GM21576 (cell line): ENCODE results near the gene MVD.

ENCODE experiments used
- ATAC-seq: cut with Tn5 transposase; IDR thresholded peaks from one replicate; pipeline ENCODE4 v1.9.1; 2021; ENCODE audit warnings: mild to moderate bottlenecking, moderate library complexity; ENCODE audit not compliant: unreplicated experiment

MVD gene

DNA sequence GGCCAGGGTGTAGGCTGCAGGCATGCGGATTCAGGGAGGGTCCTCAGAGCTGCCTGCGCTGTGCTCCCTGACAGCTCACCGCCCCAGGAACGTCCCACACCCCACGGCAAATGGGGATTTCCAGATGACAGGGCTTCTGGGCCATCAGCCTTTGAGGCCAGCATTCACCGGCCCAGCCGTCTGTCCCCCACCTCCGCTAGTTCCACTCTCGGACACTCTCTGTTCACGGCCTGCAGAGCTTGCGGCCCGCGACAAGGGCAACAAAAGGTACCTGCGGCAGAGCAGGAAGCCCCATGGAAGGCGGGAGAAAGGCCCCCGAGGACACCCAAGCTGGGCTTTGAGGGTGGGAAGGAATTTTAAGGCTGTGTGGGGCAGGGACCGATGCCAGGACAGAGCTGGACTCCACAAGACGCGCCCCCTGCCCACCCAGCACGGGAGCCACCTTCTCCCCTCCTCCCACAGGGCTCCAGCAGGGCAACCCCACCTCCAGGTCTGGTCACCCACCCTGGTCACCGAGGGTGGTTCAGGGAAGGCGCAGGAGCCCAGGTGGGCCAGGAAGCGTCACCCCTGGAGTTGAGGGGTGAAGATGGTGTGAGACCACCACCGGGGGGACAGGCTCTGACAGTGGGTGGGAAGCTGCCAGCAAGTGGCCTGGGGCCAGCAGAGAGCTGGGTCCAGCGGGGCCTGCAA, 6.5 kb downstream of the MVD start:
- no peak for ATAC-seq

DNA sequence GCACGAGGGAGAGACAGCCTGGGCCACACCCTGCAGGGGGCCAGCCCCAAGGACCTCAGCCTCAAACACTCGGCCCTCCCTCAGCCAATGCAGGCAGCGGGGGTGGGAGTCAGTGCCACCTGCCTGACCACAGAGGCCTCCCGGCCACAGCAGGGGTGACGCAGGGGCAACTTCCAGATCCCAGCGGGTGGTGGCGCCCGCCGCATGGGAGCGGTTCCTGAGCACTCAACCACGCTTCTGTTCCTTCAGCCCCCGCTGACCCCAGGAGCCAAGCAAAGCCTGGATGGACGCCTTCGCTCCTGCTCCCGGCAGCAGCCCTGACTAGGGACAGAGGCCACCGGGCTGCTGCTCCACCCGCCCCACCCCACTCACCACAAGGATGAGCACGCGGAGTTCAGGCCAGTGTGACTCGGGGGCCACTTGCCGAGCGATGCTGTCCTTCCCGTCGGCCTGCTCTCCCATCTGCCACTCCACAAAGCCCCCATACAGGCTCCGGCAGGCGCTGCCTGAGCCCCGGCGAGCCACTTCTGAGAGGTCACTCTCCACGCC, 7.1 kb downstream of the MVD start:
- ATAC-seq: no peak

DNA sequence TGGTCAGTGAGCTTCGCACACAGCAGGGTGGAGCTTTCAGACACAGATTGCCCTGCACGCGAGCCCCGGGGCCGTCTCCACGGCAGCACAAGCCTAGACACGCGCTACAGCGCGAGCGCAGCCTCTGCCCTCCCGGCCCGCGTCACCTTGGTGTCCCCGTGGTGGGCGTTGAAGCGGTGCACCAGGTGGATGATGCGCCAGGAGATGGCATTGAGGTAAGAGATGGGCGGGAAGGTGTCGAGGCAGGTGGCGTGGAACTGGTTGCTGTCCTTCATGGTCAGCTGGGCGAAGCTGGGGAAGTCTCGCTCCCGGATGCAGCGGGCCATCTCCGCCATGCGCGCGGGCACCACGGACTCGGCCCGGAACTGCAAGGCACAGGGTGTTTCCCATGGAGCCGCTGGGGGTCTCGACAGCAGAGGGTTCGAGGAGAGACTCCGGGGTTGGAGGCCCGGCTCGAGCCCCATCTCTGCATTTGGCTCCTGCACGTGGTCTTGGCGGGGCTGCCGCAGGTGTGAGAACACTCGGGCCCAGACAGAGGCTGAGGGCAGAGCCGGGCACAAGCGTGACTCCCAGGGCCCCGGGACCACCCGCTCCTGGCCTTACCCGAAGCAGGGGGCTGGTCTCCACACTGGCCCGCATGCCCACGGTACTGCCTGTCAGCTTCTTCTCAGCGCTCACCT, 7.7 kb downstream of the MVD start:
- no peak for ATAC-seq

DNA sequence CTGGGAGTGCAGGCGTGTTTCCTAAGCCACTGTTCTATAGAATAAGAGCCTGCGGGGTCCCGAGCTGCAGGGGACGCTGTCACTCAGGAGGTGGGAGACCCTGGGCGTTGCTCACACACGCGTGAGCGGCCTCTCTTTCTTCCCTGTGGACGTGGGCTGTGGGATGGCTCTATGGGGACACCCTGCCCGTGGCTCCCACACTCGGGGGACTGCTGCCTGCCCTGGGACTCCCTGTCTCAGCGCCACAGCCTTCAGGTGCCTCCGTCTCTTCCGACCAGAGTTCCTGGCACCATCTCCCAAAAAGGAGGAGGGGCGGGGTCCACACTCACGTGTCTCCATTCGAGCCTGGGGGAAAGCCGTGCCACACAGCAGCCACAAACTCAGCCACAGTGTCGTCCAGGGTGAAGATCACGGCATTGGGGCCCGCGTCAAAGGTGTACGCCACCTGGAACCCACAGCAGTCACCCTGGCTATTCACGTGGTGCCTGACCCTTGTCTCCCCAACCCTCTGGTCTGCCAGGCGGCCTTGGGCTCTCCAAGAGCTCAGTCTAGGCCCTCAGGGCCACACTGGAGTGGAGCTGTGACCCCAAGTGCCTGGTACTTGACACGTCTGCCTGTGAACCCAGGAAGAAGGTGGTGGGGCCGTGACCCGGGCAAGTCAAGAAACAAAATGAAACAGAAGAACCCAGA, 8.4 kb downstream of the MVD start:
- no peak for ATAC-seq

DNA sequence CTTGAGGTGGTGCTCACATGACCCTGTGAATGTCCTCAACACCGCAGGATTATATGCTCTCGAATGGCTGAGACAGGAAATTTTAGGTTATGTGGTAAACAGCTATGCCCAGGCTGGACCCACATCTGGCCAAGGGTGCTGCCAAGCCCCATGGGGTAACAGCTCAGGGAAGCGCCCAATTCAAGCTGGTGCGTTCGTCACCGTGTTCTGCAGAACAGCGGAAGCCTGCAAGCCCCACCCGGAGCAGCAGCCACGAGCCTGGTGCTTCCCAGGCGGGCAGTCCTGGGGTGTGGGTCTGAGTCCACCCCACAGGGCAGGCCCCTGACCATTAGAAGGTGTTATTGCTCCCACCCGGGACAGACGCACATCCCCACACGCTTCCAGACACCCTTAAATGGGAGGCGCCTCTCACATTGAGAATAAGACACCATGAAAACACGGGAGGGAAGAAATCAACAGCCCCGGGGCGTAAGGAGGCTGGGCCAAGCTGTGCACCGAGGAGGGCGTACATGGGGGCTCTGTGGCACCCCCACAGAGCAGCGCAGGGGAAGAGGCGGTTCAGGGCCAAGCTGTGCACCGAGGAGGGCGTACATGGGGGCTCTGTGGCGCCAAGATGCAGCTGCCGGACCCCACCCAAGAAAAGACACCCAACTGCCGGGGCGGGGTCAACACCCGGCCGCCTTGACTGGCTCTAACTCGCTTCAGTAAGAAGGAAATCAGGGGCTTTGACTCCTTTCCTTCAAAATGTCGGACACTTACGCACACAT, 9.1 kb downstream of the MVD start:
- no peak for ATAC-seq

DNA sequence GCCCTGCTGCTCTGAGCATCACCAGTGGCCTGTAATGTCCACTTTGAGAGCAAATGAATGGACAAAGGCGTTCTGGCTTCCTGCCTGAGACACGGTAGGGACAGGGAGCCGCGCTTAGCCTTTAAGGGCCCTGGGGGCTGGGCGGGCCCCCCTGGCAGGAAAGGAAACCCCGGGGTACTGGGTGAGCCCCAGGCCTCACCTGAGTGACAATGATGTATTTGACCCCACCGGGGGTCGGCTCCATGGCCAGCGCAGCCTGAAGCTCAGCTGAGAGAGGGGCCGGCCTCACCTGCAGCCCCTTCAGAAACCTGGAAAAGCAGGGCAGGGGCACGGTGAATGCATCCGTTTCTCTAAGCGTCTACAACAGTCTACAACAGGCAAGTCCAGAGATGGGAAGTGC, 9.8 kb downstream of the MVD start:
- ATAC-seq: no peak

DNA sequence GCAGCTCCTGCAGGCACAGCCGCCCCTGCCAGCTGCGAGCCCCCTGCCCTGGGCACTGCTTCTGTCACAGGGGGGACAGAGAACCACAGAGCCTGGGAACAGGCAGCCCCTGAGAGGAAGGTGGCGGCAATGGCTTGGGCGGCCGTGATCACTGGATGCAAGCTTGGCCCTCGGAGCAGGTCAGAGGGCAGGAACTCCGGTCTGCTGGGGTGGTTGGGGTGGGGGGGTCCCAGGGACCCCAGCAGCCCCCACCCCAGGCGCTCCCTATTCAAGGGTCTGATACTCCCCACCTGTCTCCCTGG, 10.2 kb downstream of the MVD start:
- no peak for ATAC-seq

DNA sequence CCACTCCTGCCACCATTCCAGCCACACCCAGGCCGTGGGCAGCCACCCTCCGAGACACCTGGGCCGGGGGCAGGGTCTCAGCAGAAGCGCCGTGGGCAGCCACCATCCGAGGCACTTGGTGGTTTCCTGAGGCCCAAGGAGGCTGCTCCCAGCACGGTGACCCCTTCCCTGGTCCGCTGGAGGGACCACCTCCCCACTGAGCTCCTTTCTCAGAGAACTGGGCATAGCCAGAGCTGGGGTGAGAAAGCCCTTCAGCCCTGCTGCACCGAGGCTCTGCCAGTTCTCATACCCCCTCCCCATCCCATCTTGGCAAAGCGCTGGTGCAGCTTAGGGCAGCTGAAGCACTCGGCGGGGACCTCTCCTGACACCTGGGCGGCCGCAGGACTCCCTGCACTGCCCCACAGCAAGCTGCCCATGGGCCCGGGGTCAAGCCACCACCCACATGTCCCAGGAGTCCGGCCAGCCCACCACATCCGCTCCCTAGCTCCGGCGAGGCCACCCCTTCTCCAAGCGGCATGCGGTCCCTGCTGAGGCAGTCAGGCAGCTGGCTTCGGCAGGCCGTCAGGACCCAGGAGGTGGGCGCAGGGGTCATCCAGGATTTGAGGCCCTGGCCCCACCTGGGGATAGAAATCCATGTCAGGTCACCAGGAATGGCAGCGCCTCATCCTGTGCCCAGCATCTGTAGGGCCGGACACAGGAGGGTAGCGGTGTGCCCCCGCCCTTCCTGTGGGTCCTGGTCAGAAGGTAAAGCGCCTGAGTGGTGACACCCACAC, 10.7 kb downstream of the MVD start:
- ATAC-seq: no peak

DNA sequence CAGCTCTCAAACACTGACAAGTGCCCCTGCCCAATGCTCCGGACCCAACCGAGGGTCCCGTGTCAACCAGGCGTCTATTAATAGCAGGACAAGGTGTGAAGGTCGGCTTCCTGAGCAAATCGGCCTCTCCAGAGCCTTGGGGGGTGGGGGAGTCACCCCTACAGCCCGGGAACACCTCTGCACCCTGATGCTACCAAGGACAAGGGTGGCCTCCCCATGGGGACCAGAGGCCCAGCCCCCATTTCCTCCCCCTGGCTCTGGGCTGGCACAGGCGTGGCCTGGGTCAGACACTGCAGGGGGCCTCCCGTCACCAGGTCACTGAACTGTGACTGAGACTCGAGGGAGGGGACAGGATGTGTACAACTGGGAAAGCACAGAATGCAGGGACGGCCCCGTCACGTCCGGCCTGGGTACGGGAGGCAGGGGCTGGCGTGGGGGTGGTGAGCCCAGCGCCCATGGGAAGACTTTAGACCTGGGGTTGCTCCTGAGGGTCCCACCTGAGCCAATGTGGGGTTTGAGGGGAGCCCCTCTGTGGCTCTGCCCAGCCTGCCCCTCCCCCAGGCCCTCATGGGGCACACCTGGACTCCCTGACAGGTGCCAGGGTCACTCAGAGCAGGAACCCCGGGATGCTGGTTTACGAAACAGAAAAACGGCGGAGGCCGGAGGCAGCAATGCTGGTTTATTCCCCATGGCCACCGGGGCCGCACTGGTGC, 11.5 kb downstream of the MVD start:
- ATAC-seq: peak; percentile 73

DNA sequence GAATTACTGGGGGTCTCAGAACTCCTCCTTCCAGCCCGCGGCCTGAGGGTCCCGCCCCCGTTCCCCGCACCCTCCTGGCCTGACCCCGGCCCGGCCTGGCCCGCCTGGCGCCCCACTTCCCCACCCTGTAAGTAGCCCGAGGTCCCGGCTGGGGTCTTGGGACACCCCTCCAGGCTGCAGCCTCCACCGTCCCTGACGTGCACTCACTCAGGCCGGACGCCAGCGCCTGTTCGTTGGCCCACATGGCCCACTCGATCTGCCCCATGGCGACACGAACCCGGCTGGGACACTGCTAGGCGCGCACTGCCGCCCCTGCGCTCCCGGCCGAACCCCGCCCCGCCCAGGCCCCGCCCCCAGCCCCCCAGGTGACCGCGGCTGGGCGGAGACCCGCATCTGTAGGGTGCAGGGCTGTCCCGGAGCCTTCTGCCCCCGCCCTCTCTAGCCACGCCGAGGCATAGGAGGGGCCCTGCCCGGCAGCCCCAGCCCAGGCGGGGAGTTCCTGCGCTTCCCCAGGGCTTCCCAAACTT, 12.1 kb downstream of the MVD start, which contains the start of gene CYBA:
Gene CYBA (minus strand): TSS at position 305 of the 527 bp plus-strand sequence. CDS start 40 bp downstream, at position 265.
- peak; percentile 68 for ATAC-seq

DNA sequence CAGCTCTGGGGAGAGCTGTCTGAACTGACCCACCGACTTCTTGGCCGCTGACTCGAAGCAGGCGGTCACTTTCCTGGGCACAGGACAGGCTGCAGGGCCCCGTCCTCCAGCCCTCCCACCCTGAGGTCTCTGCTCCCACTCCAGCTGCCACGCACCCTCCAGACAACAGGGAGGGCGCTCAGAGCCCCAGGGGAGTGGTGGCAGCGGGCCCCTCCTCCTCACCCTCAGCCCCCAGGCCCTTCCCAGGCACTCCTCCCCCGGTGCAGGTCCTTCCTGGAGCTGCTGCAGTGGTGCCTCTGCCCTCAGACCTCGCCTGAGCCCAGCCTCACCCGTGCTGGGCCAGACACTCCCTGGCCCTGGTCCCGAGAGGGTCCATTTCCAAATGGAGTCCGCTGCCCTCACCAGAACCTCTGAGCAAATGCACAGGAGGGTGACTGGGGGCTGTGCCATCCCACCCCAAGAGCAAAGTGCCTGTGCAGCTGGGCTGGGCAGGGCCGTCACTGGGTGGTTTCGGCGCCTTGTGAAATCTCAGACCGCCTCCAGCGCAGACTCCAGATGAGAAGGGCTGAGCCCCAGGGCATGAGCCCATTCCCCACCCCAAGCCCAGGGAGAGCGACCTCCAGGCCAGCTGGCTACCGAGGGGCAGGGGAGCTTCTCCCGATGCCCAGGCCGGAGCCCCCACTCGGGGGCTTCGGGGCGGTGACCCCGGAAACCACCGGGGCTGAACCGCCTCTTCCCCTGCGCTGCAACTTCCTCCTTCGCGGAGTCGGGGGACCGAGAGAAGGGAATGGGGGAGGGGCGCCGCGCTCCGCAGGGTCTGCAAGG, 12.8 kb downstream of the MVD start:
- ATAC-seq: peak; percentile 8

DNA sequence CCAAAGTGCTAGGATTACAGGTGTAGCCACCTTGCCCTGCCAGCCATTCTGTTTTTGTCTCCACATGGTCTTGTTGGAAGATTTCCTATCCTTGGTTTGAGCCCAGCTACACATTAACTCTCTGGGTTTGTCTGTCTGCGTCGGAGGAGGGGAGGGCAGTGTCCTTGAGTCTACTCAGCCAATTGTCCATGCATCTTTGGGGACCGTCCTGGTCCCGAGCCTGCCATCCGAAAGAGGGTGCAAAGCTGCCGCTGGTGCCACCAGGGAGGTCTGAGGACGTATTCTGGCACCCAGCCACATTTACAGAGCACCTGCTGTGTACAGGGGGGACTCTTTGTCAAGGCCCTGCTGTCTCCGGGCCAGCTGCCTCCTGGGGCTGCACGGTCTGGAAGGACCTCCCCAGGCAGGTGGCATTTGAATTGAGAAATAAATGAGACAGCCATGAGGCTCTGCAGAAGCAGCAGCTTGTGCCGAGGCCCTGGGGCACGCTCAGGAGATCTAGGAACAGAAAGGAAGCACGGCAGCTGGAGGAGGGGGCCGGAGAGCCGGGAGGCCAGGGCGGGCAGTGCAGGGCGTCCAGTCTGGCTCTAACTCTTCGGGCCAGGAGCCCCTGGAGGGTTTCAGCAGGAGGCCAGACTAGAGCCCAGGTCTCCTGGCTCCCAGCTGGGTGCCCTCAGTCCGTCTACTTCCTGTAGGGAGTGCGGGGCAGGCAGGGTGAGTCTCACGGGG, 13.5 kb downstream of the MVD start:
- no peak for ATAC-seq

DNA sequence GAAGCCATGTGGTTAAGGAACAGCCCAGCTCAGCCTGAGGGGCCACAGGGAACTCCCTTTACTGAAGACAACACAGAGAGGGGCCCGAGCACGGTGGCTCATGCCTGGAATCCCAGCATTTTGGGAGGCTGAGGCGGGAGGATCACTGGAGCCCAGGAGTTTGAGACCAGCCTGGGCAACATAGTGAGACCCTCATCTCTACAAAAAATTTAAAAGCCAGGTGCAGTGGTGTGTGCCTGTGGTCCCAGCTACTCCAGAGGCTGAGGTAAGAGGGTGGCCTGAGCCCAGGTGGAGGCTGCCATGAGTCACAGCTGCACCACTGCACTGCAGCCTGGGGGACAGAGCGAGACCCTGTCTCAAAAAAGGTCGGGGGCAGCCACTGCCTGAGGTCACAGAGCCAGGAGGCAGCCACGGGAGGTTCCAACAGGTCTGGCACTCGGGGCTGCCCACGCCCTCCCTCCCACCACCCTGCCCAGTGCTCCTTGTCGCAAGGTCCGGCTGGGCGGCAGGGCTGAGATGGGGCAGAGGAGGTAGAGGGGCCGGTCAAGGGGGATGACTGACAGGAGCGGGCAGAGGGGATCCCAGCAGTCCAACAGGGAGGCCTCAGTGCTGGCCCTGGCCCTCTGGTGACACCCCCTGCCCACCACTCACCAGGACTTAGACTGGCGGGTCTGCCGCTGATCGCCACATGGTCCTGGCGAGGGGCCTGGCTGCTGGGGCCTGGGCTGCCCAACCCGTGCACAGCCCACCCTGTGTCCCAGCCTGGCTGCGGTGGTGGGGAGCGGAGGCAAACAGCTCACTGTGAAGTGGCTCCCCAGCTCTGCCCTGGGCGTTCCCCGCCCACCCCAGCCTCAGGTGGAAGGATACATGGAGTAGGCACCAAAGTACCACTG, 15.5 kb downstream of the MVD start:
- no peak for ATAC-seq

DNA sequence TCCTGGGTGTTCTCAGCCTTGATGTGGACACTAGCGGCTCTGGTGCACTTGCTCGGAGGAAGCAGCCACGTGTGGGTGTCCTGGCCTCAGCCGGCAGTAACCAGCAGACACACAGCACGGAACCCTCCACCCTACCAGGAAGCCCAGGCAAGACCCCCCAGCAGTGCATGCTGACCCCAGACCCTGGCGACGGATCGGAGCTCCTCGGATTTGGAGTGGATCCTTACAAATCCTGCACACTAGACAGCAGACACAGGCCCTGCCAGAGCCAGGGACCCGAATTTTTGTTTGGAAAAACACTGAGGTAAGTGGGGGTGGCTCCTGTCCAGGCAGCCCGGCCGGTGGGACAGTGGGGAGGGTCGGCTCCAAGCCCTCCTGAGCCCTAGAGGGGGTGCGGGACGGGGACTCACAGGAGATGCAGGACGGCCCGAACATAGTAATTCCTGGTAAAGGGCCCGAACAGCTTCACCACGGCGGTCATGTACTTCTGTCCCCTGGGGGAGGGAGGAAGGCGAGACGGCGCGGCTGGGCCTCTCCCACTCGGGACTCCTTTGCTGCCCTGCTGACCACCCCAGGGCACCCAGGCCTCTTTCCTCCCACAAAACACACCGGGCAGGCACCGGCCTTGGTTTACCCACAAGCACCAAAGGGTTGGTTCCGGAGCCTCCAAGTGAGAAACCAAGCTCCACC, 16.4 kb downstream of the MVD start:
- no peak for ATAC-seq

DNA sequence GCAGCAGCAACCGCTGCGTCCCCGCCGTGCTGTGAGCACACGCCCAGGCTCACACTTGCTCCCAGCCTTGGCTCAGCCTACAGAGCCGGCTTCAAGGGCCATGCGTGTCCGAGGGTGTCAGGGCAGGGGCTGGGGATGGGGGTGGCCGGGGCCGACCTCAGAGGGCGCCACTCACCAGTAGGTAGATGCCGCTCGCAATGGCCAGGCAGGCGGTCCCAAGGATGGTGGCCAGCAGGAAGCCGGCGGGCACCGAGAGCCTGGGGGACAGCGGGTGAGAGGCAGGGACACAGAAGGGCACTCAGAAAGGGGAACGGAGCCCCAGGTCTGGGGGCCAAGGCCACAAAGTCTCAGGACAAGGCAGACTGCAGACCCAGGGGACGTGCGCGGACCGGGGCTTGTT, 16.9 kb downstream of the MVD start:
- ATAC-seq: no peak

DNA sequence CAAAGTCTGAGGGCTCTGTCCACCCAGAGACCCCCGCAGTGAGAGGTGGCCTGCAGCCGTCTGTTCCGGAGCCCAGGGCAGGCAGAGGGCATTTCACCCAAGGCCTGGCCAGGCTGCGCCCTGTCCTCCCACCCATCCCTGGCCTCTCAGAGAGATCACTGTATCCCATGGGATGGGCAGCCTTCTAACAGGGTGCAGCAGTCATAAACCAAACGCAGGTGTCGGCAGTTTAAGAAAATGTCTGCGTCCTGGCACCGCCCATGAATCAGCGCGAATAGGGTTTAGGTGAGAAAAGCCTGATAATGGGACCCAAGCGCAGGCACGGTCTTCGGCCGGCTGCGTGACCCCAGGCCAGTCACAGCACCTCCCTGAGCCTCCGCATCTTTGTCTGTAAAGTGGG, 17.4 kb downstream of the MVD start:
- ATAC-seq: no peak

DNA sequence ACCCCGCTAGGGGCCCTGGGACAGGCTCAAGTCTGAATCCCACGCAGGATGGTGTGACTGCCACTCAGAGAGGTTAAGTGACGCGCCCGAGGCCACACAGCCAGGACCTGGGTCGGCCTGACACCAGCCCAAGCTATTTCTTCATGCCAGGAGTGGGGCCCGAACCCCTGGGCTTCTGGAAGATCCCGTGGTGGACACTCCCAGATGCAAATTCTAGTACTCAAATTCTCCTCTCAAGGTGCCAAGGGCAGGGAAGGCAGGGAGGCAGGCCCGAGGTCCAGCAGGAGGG, 19.3 kb downstream of the MVD start:
- no peak for ATAC-seq
